ENCODE measurements around the gene C1QTNF8. TPM values are rescaled to one million over a fixed set of nuclear protein-coding genes. Genes with fewer than 3 reads are reported as not detected.

The C1QTNF8 gene
- total RNA-seq, 1 donor from 2014 or later: not detected

DNA sequence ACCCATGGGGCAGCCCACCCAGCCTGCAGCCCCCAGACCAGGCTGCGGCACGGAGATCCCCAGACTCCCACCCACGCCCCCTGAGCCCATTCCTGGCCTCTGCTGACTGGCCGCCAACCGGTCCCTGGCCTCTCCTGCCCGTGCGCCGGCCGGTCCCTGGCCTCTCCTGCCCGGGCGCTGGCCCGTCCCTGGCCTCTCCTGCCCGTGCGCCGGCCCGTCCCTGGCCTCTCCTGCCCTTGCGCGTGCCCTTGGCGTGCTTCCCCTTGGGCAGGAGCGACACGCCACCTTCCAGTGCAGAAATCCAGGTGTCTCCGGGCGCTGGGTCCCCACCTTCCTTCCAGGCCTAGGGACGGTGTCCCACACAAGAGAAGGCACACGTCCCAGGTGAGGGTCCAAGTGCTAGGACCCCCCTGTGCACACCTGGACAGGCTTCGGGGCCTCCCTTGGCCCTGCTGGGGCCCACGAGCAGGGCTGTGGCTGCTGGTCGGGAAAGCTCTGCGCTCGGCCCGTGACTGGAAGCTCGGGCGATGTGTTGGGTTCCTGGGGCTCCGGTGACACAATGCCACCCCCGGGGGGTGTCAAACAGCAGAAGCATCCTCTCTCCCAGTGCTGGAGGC, 35.4 kb upstream of the C1QTNF8 start:
- H3K27ac ChIP-seq: no peak overlapping the region
- Mint-ChIP-seq H3K27ac (no peak overlapping the region), H3K4me1 (peaks cover 4% of the 10 kb centered on the region), H3K27me3 (ENCODE audit: insufficient read depth, low read depth) (peaks cover 9% of the 10 kb centered on the region), H3K9me3 (no peaks in the 10 kb centered on the region), H3K4me3 (no peak overlapping the region), H3K36me3 (no peaks in the 10 kb centered on the region)
- no peak overlapping the region for H3K9ac ChIP-seq
- no peak overlapping the region for H3K4me2 ChIP-seq
- TF ChIP-seq EZH2phosphoT487 (IDR thresholded peaks at IDR 0.05) (no peak), EZH2 (IDR thresholded peaks at IDR 0.05) (no peak)
- TF ChIP-seq, protein P1, sequence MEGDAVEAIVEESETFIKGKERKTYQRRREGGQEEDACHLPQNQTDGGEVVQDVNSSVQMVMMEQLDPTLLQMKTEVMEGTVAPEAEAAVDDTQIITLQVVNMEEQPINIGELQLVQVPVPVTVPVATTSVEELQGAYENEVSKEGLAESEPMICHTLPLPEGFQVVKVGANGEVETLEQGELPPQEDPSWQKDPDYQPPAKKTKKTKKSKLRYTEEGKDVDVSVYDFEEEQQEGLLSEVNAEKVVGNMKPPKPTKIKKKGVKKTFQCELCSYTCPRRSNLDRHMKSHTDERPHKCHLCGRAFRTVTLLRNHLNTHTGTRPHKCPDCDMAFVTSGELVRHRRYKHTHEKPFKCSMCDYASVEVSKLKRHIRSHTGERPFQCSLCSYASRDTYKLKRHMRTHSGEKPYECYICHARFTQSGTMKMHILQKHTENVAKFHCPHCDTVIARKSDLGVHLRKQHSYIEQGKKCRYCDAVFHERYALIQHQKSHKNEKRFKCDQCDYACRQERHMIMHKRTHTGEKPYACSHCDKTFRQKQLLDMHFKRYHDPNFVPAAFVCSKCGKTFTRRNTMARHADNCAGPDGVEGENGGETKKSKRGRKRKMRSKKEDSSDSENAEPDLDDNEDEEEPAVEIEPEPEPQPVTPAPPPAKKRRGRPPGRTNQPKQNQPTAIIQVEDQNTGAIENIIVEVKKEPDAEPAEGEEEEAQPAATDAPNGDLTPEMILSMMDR (IDR thresholded peaks at IDR 0.05): no peak
- no peak for DNase-seq (ENCODE audit: low spot score)
- no peaks in the 10 kb centered on the region for H4K20me1 ChIP-seq (ENCODE audit: low read depth)
- H3K27me3 ChIP-seq: no peaks in the 10 kb centered on the region
- H3K4me3 ChIP-seq: no peak overlapping the region
- H3F3A ChIP-seq (ENCODE audit: low read depth): no peaks in the 10 kb centered on the region
- H3K9me3 ChIP-seq (ENCODE audit: low read depth): no peaks in the 10 kb centered on the region
- no peak overlapping the region for H2AFZ ChIP-seq (replicated peaks)
- no peaks in the 10 kb centered on the region for H3K79me2 ChIP-seq (ENCODE audit: low read depth)
- H3K4me1 ChIP-seq: peaks cover 3% of the 10 kb centered on the region
- H3K36me3 ChIP-seq: no peaks in the 10 kb centered on the region

DNA sequence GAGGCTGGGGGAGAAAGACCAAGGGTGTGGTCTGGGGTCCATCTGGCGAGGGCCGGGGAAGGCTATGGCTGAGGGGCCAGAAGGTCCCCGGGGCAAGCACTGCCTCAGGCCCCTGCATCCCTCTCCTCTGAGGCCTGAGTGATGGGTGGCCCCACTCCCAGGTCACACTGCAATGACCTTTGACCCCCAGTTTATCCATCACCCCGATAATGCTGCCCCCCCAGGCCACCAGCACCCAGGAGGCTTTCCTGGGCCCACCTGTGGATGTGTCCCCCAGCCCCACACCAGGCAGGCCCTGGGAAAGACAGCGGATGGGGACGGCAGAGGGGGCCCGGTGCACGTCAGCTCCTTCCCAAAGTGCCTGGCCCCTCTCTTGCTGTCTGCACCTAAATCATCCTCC, 34.3 kb upstream of the C1QTNF8 start:
- no peaks in the 10 kb centered on the region for H3K79me2 ChIP-seq (ENCODE audit: low read depth)
- no peaks in the 10 kb centered on the region for H3K9me3 ChIP-seq (ENCODE audit: low read depth)
- H3K27ac ChIP-seq: no peak overlapping the region
- Mint-ChIP-seq H3K27me3 (ENCODE audit: insufficient read depth, low read depth) (peaks cover 5% of the 10 kb centered on the region), H3K4me3 (no peak overlapping the region), H3K9me3 (no peaks in the 10 kb centered on the region), H3K27ac (no peak overlapping the region), H3K4me1 (peaks cover 7% of the 10 kb centered on the region), H3K36me3 (no peaks in the 10 kb centered on the region)
- peaks cover 12% of the 10 kb centered on the region for H3K4me1 ChIP-seq
- no peaks in the 10 kb centered on the region for H4K20me1 ChIP-seq (ENCODE audit: low read depth)
- TF ChIP-seq, protein P1 (IDR thresholded peaks at IDR 0.05): no peak
- TF ChIP-seq EZH2 (IDR thresholded peaks at IDR 0.05): no peak
- no peak for TF ChIP-seq EZH2phosphoT487 (IDR thresholded peaks at IDR 0.05)
- H2AFZ ChIP-seq (replicated peaks): no peak overlapping the region
- no peaks in the 10 kb centered on the region for H3K36me3 ChIP-seq
- no peak overlapping the region for H3K9ac ChIP-seq
- no peaks in the 10 kb centered on the region for H3F3A ChIP-seq (ENCODE audit: low read depth)
- no peak overlapping the region for H3K4me2 ChIP-seq
- DNase-seq (ENCODE audit: low spot score): no peak
- no peak overlapping the region for H3K4me3 ChIP-seq
- H3K27me3 ChIP-seq: no peaks in the 10 kb centered on the region

DNA sequence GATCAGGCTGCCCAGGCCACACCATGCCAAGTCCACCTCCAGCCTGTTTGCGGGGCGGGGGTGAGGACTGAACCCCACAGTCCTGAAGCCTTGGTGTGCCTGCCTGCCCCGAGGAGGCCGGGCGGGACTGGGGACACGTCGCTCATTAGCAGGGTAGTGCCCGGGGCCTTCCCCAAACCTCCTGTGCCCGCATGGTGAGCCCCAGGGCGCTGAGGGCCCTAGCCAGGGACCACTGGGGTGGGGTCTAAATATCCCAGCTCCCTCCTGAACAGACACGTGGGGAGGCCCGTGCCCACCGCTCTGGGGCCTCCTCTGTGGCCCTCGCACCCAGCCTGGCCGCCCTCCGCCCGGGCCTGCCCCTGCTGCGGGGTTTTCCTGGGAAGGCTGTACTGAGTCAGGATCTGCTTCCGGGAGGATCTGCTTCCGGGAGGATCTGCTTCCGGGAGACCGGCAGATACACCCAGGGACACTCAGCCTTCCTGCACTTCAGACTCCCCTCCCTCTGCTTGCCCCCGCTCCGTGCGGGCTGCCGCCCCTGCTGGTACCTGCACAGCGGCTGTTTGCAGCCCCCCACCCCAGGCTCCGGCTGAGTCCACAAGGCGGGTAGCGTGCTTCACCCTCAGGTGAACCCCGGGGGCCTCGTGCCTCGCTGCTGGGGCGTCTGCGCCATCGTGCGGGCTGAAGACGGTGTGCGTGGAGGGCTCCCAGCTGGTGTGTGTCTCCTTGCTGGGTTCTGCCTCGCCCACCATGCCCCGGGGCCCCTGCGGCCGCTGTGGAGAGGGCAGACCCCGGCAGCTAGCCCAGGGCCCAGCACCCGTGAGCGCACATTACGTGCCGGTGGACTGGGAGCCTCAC, 33.3 kb upstream of the C1QTNF8 start:
- Histone ChIP-seq H3K9me3 (ENCODE audit: low read depth) (no peaks in the 10 kb centered on the region), H4K20me1 (ENCODE audit: low read depth) (no peaks in the 10 kb centered on the region), H3K36me3 (no peaks in the 10 kb centered on the region), H2AFZ (replicated peaks) (no peak overlapping the region), H3K4me1 (peaks cover 12% of the 10 kb centered on the region), H3K79me2 (ENCODE audit: low read depth) (no peaks in the 10 kb centered on the region), H3K4me2 (no peak overlapping the region), H3K27ac (no peak overlapping the region), H3F3A (ENCODE audit: low read depth) (no peaks in the 10 kb centered on the region), H3K27me3 (no peaks in the 10 kb centered on the region), H3K4me3 (no peak overlapping the region), H3K9ac (no peak overlapping the region)
- Mint-ChIP-seq H3K27ac (no peak overlapping the region), H3K27me3 (ENCODE audit: insufficient read depth, low read depth) (peaks cover 4% of the 10 kb centered on the region), H3K36me3 (no peaks in the 10 kb centered on the region), H3K4me3 (no peak overlapping the region), H3K9me3 (no peaks in the 10 kb centered on the region), H3K4me1 (peaks cover 7% of the 10 kb centered on the region)
- DNase-seq (ENCODE audit: low spot score): no peak
- TF ChIP-seq, protein P1 (IDR thresholded peaks at IDR 0.05): no peak
- TF ChIP-seq EZH2 (IDR thresholded peaks at IDR 0.05) (no peak), EZH2phosphoT487 (IDR thresholded peaks at IDR 0.05) (no peak)

All from neural progenitor cell (in vitro differentiated cells).